Testis (tissue), 3 donors: ENCODE results near the gene CAMK2D. TPM values are rescaled to one million over a fixed set of nuclear protein-coding genes. Genes with fewer than 3 reads are reported as not detected.

Experiments used
- DNase-seq: peaks from one replicate; pipeline ENCODE4 v3.0.0-alpha.2; 2019
- H3K27ac ChIP-seq, 2 donors: fragments of 200-600 bp; sonication (generic); one replicate each; pipeline ENCODE4 v1.5.1; 2019
- H3K27me3 ChIP-seq: fragments of 200-600 bp; sonication (generic); one replicate; pipeline ENCODE4 v1.5.1; 2019
- H3K36me3 ChIP-seq: fragments of 200-600 bp; sonication (generic); one replicate; pipeline ENCODE4 v1.5.1; 2017; ENCODE audit warnings: low read depth; ENCODE audit errors: missing control alignments
- H3K4me1 ChIP-seq: fragments of 200-600 bp; sonication (generic); one replicate; pipeline ENCODE4 v1.5.1; 2019
- H3K4me3 ChIP-seq, 2 donors: fragments of 200-600 bp; sonication (generic); one replicate each; pipeline ENCODE4 v1.5.1; 2017 to 2019
- H3K9me3 ChIP-seq: fragments of 200-600 bp; sonication (generic); one replicate; pipeline ENCODE4 v1.5.1; 2017
- CTCF ChIP-seq, 3 experiments: fragments of 450-650 bp in 2 of 3; fragments of 200-600 bp in 1 of 3; sonication (generic) in 1 of 3; IDR thresholded peaks; one replicate each; pipeline ENCODE4 v1.5.1; 2016 to 2019; ENCODE audit warnings: antibody characterized with exemption in 3 of 3, mild to moderate bottlenecking in 2 of 3, moderate library complexity in 1 of 3
- POLR2A ChIP-seq: fragments of 450-650 bp; IDR thresholded peaks from one replicate; pipeline ENCODE4 v1.6.1; 2017; ENCODE audit warnings: antibody characterized with exemption, mild to moderate bottlenecking, moderate library complexity
- WGBS, 2 donors: methylation state at CpG; one replicate each; pipeline ENCODE4 v1.1.5; 2018; 5-methylcytosine and 5-hydroxymethylcytosine counted together
- intact Hi-C: fragments of 100-400 bp; cut with DNase I; formaldehyde crosslinking; loops from one replicate; pipeline ENCODE4 v1.15.1; 2023; ENCODE audit warnings: low total_unique reads
- polyA plus RNA-seq: library from polyadenylated mRNA; stranded (reverse); fragments of 350-450 nt; fragmentation: Illumina TruSeq; extraction: RNeasy Lipid Tissue Mini Kit (QIAGEN cat#74804); gene quantifications from one replicate; pipeline ENCODE4 v1.2.3, GENCODE V29; 2014; ENCODE audit warnings: low read depth, low replicate concordance; ENCODE audit not compliant: insufficient read depth
- total RNA-seq, 2 donors: library from RNA; depleted of rRNA; stranded (reverse); fragments of >200 nt; gene quantifications; one replicate each; pipeline ENCODE4 v1.2.3, GENCODE V29; 2016

CAMK2D gene
- total and polyA plus RNA-seq, 3 donors from 2014 or later = 31.2 to 88.1 (median 72.4) TPM

GRCh38 chr4:113675731-113676697 is 85.5 kb downstream of the CAMK2D start:
- DNase-seq = no peak
- intact Hi-C loops = no loop called here

GRCh38 chr4:113674733-113675132 is 86.8 kb downstream of the CAMK2D start:
- intact Hi-C loops = no loop called here
- DNase-seq = no peak
- no peak for TF ChIP-seq CTCF (IDR thresholded peaks at IDR 0.05)
- no peak for TF ChIP-seq POLR2A
- Histone ChIP-seq H3K4me1 (peaks cover 5% of the 10 kb centered on the region), H3K36me3 (no peaks in the 10 kb centered on the region), H3K4me3 (no peak overlapping the region), H3K27me3 (no peaks in the 10 kb centered on the region), H3K9me3 (no peaks in the 10 kb centered on the region), H3K27ac (no peak overlapping the region)
- 70 to 71% methylated on average over 2 of the region's 2 CpGs for WGBS, 2 donors

More at GRCh38 chr4:113675731-113676697, 85.5 kb downstream of the CAMK2D start:
- no peaks in the 10 kb centered on the region for H3K9me3 ChIP-seq
- TF ChIP-seq CTCF (IDR thresholded peaks at IDR 0.05) (no peak), POLR2A (no peak)
- no peaks in the 10 kb centered on the region for H3K27me3 ChIP-seq
- 77 to 83% methylated on average over 2 of the region's 2 CpGs for WGBS, 2 donors
- H3K27ac ChIP-seq = peak overlapping the region in 1 of 2 donors; percentile 31
- H3K36me3 ChIP-seq = no peaks in the 10 kb centered on the region
- no peak overlapping the region for H3K4me3 ChIP-seq
- H3K4me1 ChIP-seq = peaks cover 4% of the 10 kb centered on the region

GRCh38 chr4:113674251-113674650 is 87.3 kb downstream of the CAMK2D start:
- 94 to 97% methylated on average over 1 of the region's 1 CpG for WGBS, 2 donors
- Histone ChIP-seq H3K27ac (no peak overlapping the region), H3K9me3 (no peaks in the 10 kb centered on the region), H3K36me3 (no peaks in the 10 kb centered on the region), H3K4me1 (peaks cover 5% of the 10 kb centered on the region), H3K4me3 (no peak overlapping the region), H3K27me3 (no peaks in the 10 kb centered on the region)
- DNase-seq = no peak
- intact Hi-C loops = no loop called here
- TF ChIP-seq CTCF (IDR thresholded peaks at IDR 0.05) (no peak), POLR2A (no peak)

GRCh38 chr4:113673450-113673849 is 88.1 kb downstream of the CAMK2D start:
- Histone ChIP-seq H3K27me3 (no peaks in the 10 kb centered on the region), H3K9me3 (no peaks in the 10 kb centered on the region), H3K27ac (no peak overlapping the region), H3K4me3 (no peak overlapping the region), H3K36me3 (no peaks in the 10 kb centered on the region), H3K4me1 (peaks cover 5% of the 10 kb centered on the region)
- 88 to 97% methylated on average over 2 of the region's 2 CpGs for WGBS, 2 donors
- DNase-seq = no peak
- TF ChIP-seq CTCF (IDR thresholded peaks at IDR 0.05) (no peak), POLR2A (no peak)
- intact Hi-C loops = no loop called here
